HG03159 (cell line): ENCODE measurements around the gene SPINK7.

Experiments
- ATAC-seq: cut with Tn5 transposase; IDR thresholded peaks from one replicate; pipeline ENCODE4 v1.9.1; 2021; ENCODE audit warnings: mild to moderate bottlenecking, moderate library complexity; ENCODE audit not compliant: unreplicated experiment

Gene SPINK7

DNA sequence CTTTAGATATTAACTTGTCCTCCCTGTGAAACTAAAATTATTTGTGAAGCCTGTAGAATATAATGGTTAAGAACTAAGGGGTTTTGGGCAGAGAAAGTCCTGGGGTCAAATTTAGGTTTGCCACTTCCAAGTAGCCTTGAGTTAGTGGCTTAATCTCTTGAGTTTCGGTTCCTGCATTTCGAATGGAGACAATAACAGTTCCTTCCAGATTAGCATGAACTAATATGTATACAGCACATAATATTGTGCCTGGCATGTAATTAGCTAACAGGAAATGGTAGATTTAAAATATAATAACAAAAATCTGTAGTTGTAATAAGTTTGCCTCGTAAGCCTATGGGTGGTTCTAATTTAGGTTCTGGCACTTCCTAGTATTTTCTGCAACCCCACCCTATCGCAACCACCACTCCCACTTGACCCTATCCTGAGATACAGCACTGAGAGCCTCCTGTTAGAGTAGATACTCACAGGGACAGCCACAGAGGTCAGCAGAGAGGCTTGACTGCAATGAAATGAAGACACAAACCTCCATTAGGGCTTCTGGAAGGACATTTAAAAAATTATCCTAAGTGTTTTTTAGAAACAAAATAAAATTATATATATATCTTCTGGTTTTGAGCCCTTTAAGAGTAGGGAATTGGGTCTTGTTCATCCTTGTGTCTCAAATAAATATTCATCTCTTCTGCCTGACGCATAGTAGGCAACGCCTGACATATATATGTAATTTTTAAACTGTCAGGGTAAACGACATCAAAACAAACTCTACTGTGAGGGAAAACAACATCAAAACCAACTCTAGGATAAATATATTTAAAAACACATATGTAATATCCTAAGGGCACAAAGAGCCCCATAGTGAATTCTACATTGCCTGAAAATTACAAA lies 31.6 kb downstream of the SPINK7 start:
- no peak for ATAC-seq

- ATAC-seq = no peak
These were observed 35.5 kb downstream of the SPINK7 start for GRCh38 chr5:148347706-148348105.

DNA sequence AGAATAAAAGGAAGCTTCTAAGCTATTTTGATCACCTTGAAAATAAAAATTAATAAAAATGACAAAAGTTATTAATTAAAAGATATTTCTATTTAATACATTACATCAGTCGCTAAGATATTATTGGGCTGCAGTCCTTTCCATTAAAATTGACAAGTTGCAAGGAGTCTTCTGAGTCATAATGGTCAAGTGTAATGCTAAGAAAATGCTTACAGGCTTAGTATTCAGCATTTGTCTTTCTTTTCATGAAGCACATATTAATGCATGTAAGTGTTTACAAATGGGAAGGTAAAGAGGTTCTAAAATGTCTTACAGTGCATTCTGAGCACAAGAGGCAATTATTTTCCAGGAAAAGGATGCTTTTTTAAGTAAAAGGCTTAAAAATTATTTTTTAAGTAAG lies 40.5 kb downstream of the SPINK7 start:
- ATAC-seq = no peak

- ATAC-seq = no peak
These were observed 41.4 kb downstream of the SPINK7 start for GRCh38 chr5:148353634-148354033.

- ATAC-seq = no peak
These were observed 52.1 kb downstream of the SPINK7 start for GRCh38 chr5:148364343-148364742.
